Effector memory CD4-positive, alpha-beta T cell (primary cell): Measurements from ENCODE around the gene HTR4.
A peak's percentile ranks its signal among the peaks of the same experiment; 100 is the strongest.
"Not testable (repeated sequence)": the region's sequence is repeated elsewhere in the genome, so short reads cannot be mapped to it uniquely, and the experiment has no call there.

Source experiments
- DNase-seq, 3 donors: peaks; one replicate each; pipeline ENCODE4 v3.0.0-alpha.2; 2020
- H3K27ac ChIP-seq: 2 replicates; pipeline ENCODE4 v1.7.0; 2013; ENCODE audit warnings: mild to moderate bottlenecking, low read length, moderate library complexity; ENCODE audit not compliant: insufficient read depth, poor library complexity, severe bottlenecking
- H3K27me3 ChIP-seq: replicated peaks from 2 replicates; pipeline ENCODE4 v1.7.0; 2013; ENCODE audit warnings: mild to moderate bottlenecking, low read length; ENCODE audit not compliant: insufficient read depth, control insufficient read depth, poor library complexity, severe bottlenecking
- H3K36me3 ChIP-seq: 2 replicates; pipeline ENCODE4 v1.7.0; 2013; ENCODE audit warnings: mild to moderate bottlenecking, low read length, moderate library complexity; ENCODE audit not compliant: control insufficient read depth, insufficient read depth
- H3K4me1 ChIP-seq: 2 replicates; pipeline ENCODE4 v1.7.0; 2013; ENCODE audit warnings: low read length, mild to moderate bottlenecking; ENCODE audit not compliant: control insufficient read depth, insufficient read depth, poor library complexity, severe bottlenecking
- H3K4me3 ChIP-seq: 2 replicates; pipeline ENCODE4 v1.7.0; 2013; ENCODE audit warnings: low read length, low read depth, mild to moderate bottlenecking; ENCODE audit not compliant: insufficient read depth, poor library complexity, severe bottlenecking
- H3K9me3 ChIP-seq: 2 replicates; pipeline ENCODE4 v1.7.0; 2013; ENCODE audit warnings: mild to moderate bottlenecking, low read length, moderate library complexity; ENCODE audit not compliant: control insufficient read depth

HTR4 gene

GRCh38 chr5:148471379-148471778 is 182.9 kb downstream of the HTR4 start:
- no peaks in the 10 kb centered on the region for H3K4me1 ChIP-seq
- no peak overlapping the region for H3K4me3 ChIP-seq
- H3K27ac ChIP-seq: no peak overlapping the region
- DNase-seq: no peak
- no peaks in the 10 kb centered on the region for H3K36me3 ChIP-seq
- H3K9me3 ChIP-seq: no peaks in the 10 kb centered on the region
- no peaks in the 10 kb centered on the region for H3K27me3 ChIP-seq

GRCh38 chr5:148469501-148469935 is 184.8 kb downstream of the HTR4 start:
- H3K27ac ChIP-seq: no peak overlapping the region
- no peak for DNase-seq
- no peaks in the 10 kb centered on the region for H3K9me3 ChIP-seq
- H3K4me3 ChIP-seq: no peak overlapping the region
- no peaks in the 10 kb centered on the region for H3K4me1 ChIP-seq
- H3K27me3 ChIP-seq: no peaks in the 10 kb centered on the region
- no peaks in the 10 kb centered on the region for H3K36me3 ChIP-seq

DNA sequence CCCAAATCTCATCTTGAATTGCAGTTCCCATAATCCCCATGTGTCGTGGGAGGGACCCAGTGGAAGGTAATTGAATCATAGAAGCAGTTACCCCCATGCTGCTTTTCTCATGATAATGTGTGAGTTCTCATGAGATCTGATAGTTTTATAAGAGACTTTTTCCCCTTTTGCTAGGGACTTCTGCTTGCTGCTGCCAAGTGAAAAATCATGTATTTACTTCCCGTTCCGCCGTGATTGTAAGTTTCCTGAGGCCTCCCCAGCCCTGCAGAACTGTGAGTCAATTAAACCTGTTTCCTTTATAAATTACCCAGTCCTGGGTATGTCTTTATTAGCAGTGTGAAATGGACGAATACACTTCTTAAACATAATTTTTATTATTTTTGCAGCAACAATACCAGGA is 185.6 kb downstream of the HTR4 start:
- not testable (repeated sequence) for DNase-seq, H3K36me3 ChIP-seq, H3K4me3 ChIP-seq, H3K27me3 ChIP-seq, H3K27ac ChIP-seq, H3K9me3 ChIP-seq, H3K4me1 ChIP-seq

DNA sequence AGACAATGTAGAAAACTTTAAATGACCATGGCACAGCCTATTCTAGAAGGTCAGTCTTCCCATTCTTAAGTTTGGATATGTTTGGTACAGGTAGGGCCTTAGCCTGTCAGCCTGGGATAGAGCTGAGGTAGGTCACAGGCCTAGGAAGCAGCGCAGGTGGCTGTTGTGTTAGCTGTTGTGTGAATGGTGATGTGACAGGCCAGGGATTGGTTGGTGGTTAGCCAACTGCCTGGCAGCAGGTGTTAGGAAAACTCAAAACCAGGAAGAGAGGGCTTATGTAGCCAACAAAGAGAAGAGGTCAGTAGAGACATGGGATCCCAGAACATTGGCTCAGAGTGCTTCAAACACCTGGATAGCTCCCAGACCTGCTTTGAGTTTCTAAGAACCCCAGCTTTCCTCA is 186.4 kb downstream of the HTR4 start:
- no peaks in the 10 kb centered on the region for H3K9me3 ChIP-seq
- H3K27ac ChIP-seq: no peak overlapping the region
- H3K4me1 ChIP-seq: no peaks in the 10 kb centered on the region
- DNase-seq: no peak
- no peaks in the 10 kb centered on the region for H3K27me3 ChIP-seq
- H3K4me3 ChIP-seq: no peak overlapping the region
- no peaks in the 10 kb centered on the region for H3K36me3 ChIP-seq

GRCh38 chr5:148466236-148466580 is 188.1 kb downstream of the HTR4 start:
- no peak for DNase-seq
- Histone ChIP-seq H3K4me1 (no peaks in the 10 kb centered on the region), H3K4me3 (no peak overlapping the region), H3K27ac (no peak overlapping the region), H3K27me3 (no peaks in the 10 kb centered on the region), H3K36me3 (no peaks in the 10 kb centered on the region), H3K9me3 (no peaks in the 10 kb centered on the region)

DNA sequence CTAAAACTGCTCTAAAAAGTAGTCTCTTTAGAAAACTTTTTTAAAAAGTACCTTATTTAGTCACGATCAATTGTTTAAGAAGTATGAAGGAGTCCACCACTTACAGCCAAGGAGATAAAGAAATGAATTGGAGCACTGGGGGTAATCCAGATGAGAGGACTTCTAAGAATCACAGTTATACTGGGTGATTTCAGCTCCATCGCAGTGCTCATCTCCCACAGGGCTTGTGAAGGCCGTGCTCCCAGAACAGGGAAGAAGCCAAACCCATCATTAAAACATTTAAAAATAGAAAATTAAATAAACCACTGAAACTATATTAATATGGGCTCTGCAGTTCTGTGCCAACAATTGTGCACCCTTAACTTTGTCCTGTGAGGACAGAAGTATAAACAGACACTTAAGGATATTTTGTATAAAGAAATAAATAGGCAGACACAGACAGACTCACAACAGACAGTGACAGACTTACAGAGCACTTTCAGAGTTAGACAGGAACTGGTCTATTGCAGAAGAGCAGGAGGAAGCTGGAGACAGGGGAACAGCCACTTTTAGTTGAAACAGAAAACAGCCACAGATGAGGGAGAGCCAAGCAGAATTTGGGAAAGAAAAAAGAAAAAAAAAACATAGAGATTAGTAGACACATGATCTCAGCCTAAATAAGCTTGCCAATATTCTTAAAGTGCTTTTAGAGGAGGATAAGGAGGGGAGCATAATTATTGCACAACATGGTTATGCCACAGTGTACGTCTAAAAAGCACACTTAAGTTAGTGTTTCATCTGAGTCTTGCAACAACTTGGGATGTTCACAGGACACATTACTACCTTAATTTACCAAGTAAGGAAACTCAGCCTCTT is 188.7 kb downstream of the HTR4 start:
- Histone ChIP-seq H3K4me3 (no peak overlapping the region), H3K27ac (no peak overlapping the region), H3K27me3 (no peaks in the 10 kb centered on the region), H3K9me3 (no peaks in the 10 kb centered on the region), H3K4me1 (no peaks in the 10 kb centered on the region), H3K36me3 (no peaks in the 10 kb centered on the region)
- no peak for DNase-seq

GRCh38 chr5:148459669-148460068 is 194.7 kb downstream of the HTR4 start:
- H3K36me3 ChIP-seq: no peaks in the 10 kb centered on the region
- H3K4me3 ChIP-seq: no peak overlapping the region
- H3K9me3 ChIP-seq: no peaks in the 10 kb centered on the region
- no peaks in the 10 kb centered on the region for H3K27me3 ChIP-seq
- no peak overlapping the region for H3K27ac ChIP-seq
- DNase-seq: no peak
- no peaks in the 10 kb centered on the region for H3K4me1 ChIP-seq

GRCh38 chr5:148458036-148458888 is 196.1 kb downstream of the HTR4 start:
- Histone ChIP-seq H3K9me3 (no peaks in the 10 kb centered on the region), H3K36me3 (no peaks in the 10 kb centered on the region), H3K27ac (no peak overlapping the region), H3K27me3 (no peaks in the 10 kb centered on the region), H3K4me1 (no peaks in the 10 kb centered on the region), H3K4me3 (no peak overlapping the region)
- no peak for DNase-seq

DNA sequence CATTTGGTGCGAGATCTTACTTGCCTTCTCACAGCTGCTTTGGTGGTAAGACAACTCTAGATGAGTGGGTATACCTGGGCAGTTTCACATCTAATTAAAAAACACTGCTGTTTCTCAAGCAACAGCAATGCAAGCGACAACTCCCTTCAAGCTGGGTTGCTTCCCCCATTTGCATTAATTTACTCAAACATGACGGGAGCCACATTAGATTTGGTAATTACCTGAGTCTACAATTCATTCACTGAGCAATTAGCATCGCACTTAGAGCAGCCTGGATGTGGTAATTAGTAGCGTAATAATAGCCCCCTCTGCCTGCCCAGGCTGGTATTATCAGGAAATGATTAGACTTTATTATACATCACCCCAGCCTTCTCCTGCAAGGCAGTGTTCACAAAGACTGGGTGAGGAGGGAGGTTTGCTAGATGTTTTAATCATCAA is 197.1 kb downstream of the HTR4 start:
- Histone ChIP-seq H3K36me3 (no peaks in the 10 kb centered on the region), H3K27me3 (no peaks in the 10 kb centered on the region), H3K4me3 (no peak overlapping the region), H3K4me1 (no peaks in the 10 kb centered on the region), H3K9me3 (no peaks in the 10 kb centered on the region), H3K27ac (no peak overlapping the region)
- DNase-seq: peak in 1 of 3 donors; percentile 11

DNA sequence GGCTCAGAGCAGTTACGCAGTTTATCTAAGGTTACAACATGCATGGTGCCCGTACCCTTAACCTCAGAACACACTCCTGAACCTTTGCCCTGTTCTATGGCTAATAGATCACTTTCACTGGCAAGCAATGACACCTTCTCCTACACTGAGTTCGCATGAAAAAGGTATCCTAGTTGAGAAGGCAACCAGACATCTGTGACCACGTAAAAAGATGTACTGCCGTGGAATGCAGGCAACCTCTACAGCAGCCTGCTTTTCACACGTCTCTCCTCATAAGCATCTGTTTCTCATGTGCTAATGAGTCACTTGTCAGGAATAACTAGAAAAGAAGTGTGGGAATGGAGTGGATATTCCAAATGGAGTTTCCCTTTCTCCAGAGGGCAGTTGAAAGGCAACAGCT is 199.1 kb downstream of the HTR4 start:
- H3K27me3 ChIP-seq: no peaks in the 10 kb centered on the region
- H3K27ac ChIP-seq: no peak overlapping the region
- H3K4me3 ChIP-seq: no peak overlapping the region
- no peaks in the 10 kb centered on the region for H3K9me3 ChIP-seq
- no peaks in the 10 kb centered on the region for H3K36me3 ChIP-seq
- no peak for DNase-seq
- H3K4me1 ChIP-seq: no peaks in the 10 kb centered on the region
